EL (cell line): Measurements from ENCODE around the gene ZNF316.
A peak's percentile ranks its signal among the peaks of the same experiment; 100 is the strongest.
"Not testable (repeated sequence)": the region's sequence is repeated elsewhere in the genome, so short reads cannot be mapped to it uniquely, and the experiment has no call there.

Source experiments
- DNase-seq: peaks from one replicate; pipeline ENCODE4 v3.0.0-alpha.2; 2016

Gene ZNF316

DNA sequence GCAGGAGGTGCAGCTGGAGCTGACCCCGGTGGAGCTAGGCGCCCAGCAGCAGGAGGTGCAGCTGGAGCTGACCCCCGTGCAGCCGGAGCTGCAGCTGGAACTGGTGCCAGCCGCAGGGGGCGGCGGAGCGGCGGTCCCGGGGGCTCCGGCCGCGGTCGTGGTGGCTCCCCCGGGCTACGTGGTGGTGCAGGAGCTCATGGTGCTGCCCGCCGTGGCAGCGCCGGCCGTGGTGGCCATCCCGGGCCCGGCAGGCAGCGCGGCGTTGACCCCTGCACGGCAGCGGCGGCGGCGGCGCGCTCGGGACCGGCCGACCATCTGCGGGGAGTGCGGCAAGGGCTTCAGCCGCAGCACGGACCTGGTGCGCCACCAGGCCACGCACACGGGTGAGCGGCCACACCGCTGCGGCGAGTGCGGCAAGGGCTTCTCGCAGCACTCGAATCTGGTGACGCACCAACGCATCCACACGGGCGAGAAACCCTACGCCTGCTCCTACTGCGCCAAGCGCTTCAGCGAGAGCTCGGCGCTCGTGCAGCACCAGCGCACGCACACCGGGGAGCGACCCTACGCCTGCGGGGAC is 14.9 kb upstream of the ZNF316 start:
- no peak for DNase-seq

DNA sequence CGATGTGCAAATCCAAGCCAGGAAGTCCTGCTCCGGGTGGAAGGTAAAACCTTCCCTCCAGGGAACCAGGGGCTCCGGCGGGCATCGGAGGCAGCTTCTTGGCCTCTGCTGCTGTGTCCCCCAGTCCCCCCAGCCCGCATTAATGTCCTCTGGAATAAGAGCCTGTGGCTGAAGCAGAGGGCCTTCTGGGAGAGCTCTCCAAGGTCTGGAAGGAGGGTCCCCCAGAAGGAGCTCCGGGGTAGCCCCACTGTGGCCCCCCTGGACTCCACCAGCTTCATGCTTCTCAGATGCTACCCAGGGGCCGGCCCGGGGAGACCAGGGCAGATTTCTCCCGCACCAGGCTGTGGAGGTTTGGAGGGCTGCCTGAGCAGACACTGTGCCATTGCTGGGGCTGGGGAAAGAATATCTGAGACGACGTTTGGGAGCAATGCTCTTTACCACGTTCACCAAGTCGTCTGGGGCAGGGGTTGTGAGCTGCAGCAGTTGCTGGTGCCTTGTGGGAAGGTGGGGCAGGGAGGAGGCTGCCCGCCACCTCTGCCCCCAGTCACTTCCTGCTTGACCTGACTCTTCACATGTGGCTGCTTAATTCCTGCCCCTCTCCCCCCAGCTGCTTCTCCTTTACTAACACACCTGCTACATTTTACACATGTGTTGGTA is 13.4 kb upstream of the ZNF316 start:
- no peak for DNase-seq

DNA sequence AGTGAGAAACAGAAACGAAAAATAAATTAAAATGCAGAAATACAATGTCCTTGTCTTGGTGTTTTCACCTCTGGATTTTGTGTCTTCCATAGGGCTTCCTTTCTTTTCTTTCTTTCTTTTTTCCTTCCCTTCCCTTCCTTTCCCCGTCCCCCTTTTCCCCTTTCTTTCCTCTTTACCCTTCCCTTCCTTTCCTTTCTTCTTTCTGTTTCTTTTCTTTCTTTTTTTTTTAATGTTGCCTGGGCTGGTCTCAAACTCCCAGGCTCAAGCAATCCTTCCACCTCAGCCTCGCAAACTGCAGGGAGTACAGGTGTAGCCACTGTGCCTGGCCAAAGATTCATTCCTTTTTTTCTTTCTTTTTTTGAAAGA is 12.9 kb upstream of the ZNF316 start:
- DNase-seq: no peak

DNA sequence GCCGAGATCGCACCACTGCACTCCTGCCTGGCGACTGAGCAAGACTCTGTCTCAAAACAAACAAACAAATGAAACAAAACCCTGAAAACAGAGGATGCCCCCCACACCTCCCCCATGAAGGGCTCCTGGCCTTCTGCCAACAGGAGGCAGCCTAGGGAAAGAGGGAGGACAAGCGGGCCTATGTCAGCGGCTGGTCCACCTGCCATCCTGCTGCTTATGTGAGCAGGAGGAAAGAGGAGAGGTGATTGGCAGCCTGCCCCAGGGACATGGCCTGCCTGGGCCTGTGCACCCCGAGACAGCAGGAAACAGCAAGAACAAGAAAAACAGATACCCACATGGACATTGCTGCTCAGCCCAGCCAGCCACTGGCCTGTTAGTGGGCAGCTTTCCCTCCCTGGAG is 9.1 kb upstream of the ZNF316 start:
- no peak for DNase-seq

DNA sequence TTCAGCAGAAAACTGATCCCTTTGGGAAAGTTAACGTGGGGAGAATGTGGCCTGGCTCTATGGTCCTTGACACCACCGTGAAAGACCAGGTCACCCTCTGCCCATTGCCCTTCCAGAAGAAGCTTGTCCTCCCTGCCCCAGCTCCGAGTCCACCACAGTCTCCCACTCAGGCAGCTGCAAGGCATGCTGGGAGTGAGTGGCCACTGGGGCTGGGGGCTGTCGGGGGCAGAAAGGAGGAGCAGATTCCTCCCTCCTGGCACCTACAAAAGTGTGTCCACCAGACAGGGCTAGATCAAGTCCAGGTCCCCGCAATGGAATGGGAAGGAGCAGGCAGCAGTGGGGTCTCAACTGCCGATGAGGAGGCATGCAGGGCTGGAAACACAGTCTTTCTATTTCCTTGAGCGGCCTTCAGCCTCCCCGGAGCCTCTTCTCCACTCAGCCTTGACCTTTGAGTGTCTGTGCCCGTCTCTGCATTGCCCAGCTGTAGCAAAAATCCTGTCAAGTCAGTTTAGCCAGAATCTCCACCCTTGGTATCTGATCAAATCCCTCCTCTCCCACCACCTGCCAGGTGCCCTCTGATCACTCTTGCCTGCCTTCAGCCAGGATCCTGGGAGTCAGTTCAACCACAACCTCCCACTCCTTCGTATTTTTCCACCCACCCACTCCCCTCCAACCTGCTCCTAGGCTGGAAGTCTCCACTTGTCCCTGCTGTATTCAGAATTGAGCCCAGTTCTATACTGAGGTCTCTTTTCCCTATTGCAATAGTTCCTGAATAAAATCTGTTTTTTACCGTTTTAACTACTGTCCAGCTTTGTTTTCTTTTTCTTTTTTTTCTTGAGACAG is 6.9 kb upstream of the ZNF316 start:
- DNase-seq: no peak

DNA sequence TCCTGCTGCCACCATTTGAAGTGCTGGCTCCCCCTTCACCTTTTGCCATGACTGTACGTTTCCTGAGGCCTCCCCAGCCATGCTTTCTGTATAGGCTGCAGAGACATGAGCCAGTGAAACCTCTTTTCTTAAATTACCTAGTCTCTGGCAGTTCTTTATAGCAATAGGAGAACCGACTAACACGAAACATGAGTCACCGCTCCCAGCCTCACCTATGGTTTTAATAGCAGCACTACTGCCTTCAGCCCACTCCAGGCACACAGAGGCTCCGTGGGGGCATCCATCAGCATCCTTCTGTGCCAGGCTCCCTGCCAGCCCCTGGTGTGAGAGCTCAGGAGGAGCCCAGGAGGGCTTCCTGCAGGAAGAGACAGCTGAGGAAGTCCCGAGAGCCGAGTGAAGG is 5.5 kb upstream of the ZNF316 start:
- no peak for DNase-seq

DNA sequence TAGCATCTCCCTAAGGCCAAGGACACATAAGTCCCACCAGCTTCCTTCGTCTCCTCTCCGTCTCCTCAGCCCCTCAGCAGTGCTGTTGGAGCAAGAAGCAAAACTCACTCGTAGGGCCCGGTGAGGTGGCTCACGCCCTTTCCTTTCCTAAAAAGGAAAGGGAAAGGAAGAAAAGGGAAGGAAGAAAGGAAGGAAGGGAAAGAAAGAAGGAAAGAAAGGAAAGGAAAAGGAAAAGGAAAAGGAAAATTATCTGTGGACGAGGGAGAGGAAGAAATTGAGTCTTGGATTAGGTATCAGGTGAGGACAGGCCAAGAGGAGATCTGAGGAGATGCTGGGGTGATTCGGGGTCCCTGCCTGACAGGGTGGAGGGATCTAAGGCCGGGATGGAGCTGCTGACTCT is 3.1 kb upstream of the ZNF316 start:
- DNase-seq: no peak

DNA sequence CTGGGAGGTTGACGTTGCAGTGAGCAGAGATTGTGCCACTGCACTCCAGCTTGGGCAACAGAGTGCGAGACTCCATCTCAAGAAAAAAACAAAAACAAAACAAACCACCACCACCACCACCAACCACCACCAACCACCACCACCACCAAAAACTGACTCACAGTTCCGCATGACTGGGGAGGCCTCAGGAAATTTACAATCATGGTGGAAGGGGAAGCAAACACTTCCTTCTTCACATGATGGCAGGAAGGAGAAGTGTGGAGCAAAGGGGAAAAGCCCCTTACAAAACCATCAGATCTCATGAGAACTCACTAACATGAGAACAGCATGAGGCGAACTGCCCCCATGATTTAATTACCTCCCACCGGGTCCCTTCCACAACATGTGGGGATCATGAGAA is 2.1 kb upstream of the ZNF316 start:
- not testable (repeated sequence) for DNase-seq

DNA sequence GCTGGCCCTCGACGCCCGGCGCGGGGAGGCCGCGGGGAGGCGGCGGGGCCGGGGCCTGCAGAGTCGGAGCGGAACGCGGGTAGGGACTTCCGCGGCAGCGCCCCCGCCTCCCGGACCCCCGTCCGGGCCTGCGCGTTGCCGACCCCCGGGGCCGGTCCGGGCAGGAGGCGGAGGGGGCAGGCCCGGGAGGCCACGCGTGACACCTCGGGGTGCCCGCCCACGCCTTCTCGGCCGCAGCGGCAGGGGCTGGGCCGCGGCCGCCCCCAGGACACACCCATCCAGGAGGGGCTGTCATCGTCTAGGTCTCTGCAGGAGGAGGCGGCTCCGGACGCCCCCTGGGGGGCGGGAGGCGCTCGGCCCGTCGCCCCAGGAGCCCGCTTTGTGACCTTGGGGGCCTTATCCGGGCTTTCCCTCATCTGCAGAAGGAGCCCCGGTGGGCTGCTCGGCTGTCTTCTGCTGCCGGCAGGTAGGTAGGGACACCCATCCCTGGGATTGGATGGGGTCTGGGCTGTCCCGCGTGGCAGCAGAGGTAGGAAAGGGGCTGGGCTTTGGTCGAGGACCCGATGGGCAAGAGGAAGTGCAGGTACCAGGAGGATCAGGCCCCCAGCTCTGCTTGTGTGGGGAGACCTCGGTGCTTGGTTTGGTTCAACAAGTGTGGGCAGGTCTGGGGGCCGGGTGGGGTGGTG is 569 bp downstream of the ZNF316 start:
- peak; percentile 38 for DNase-seq

DNA sequence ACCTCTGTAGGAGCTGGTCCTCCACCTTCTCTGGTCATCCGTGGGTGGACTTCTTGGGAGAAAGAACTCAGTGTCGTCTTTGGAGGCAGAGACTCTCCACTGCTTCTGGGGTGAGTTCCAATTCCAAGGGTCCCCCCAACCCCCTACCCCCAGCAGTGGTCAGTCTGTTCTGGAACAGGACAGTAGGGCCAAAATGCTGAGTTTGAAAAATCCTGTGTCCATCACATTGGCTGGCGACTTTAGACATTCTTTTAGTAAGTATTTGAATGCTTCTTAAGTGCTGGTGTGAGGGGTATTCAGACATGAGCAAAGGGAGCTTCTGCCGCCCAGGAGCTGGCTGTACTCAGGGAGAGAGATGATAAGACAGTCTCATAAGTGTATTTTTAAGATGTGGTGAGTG is 1.9 kb downstream of the ZNF316 start:
- no peak for DNase-seq

DNA sequence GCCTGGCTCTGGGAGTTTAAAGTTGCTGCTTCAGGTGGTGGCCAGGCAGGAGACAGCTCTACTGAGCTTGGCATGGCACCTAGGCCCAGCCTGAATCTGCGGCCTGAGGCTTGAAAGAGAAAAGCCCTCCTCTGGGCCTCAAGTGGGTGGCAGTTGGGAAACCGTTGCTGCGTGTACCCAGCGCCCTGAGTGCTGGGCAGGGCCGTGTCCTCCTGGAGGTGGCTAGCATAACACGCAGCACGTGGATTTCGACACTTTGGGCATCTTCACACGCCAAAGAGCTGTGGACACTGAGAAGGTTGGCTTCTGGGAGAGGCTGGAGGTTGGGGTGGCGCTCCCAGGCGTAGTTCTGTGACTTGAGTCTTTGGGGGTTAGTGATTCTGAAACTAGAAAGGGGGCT is 2.5 kb downstream of the ZNF316 start:
- no peak for DNase-seq

DNA sequence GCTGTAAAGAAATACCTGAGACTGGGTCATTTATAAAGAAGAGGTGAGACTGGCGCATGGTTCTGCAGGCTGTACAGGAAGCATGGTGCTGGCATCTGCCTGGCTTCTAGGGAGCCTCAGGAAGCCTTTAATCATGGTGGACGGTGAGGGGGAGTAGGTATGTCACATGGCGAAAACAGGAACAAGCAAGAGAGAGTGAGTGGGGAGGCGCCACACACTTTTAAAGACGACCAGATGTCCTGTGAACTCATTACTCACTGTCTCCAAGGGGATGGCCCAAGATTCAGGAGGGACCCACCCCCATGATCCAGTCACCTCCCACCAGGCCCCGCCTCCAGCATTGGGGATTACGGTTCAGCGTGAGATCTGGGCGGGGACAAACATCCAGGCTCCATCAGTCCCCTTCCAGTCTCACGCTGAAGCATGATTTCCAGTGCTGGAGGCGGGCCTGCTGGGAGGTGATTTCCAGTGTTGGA is 3.2 kb downstream of the ZNF316 start:
- peak; percentile 36 for DNase-seq

DNA sequence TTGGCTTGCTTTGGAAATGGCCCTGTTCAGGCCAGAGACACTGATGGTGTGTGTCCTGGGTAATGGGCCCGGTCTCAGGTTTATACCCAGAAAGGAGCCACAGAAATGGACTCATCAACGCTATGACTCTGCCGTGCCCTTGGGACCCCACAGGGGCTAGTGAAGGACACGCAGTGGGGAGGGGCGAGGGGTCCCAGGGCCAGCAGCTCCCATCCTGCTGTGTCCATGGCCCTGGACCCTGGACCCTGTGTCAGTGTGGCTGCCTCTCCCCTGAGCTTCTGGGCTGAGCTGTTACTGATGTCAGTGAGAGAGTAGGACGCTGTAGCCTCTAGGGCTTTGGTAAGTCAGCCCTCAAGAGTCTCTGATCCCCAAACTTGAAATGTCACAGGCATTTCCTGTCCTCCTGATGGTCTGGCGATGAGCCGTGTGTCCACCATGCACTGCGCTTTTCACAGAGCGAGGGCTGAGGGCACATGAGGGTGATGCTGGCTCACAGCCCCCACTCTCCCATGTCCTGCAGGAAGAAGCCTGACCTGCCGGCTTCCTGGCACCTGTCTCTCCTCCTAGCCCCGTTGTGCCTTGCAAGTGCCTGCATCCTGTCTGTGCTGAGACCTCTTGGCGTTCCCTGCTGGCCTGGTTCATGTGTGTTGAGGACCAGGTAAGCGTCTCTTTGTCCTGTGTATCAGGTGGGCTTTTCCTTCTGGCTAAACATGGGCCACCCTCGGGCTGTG is 4.4 kb downstream of the ZNF316 start:
- no peak for DNase-seq

DNA sequence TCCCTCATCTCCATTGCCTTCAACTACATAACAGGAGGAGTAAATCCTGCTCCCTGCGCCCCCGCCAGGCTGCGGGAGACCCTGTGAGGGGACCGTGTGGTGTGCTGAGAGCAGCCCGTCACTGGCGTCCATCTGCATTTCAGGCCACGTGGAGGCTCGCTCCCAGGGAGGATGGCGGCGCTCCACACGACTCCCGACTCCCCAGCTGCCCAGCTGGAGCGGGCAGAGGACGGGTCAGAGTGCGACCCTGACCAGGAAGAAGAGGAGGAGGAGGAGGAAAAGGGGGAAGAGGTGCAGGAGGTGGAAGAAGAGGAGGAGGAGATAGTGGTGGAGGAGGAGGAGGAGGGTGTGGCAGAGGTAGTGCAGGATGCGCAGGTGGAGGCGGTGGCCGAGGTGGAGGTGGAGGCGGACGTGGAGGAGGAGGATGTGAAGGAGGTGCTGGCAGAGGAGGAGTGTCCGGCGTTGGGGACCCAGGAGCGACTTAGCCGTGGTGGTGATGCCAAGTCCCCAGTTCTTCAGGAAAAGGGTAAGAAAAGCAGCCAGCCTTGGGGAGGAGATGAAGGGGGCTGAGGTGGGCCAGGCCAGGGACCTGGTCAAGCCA is 5.2 kb downstream of the ZNF316 start:
- DNase-seq: no peak

DNA sequence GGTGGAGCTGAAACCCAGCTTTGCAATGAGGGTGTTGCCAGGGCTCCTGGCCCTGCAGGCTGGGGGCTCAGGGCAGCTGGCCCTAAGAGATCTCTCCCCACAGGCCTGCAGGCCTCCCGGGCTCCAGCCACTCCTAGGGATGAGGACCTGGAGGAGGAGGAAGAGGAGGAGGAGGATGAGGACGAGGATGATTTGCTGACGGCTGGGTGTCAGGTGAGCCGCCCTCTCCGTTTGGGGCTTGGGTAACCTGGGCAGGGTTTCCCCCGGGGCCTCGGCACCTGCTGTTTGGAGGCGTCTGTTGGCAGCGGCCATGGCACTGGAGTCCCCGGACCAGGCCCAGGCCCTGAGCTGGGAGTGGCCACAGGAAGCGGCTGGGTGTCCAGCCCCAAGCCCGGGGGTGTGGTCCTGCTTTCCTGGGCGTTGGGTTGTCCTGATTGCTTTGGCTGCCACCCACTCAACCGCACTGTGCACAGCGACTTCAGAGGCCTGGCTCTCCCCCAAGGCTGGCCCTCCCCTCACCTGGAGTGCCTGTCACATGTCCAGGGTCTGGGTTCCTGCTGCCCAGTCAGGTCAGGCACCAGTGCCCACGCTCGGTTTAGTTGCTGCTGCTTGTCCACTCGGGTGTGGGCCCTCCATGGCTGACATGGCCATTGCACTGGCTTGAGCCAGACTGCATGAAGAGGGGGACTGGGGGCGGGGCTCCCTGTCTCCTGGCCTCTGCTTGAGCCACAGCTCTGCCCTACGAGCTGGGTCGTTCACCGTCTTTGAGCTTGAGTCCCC is 5.9 kb downstream of the ZNF316 start:
- DNase-seq: no peak

DNA sequence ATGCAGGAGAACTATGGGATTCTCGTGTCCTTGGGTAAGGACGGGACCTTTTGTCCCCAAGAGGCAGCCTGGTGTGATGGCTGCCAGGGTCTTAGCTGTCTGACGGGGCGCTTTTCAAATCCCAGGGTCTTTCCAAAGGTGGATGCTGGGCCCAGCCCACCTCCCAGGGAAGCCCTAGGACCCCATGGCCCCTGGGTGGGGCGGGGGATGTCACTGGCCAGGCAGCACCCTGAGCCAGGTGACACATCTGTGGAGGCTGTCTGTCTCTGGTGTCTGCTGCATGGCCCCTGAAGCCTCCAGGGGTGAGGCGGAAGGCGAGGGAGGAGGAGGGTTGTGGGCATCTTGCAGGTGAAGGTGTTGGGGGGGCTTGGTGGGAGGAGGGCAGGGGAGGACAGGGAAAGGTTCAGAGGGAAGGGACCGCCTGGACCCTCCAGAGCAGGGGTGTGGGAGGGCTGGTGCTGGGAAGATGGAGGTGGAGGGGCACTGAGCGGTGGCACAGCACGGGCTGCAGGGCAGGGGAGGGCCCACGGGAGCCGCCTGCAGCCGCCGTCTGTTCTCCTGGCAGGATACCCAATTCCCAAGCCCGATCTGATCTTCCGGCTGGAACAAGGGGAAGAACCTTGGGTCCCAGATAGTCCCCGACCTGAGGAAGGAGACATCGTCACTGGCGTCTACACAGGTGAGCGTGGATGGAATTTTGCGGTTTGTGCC is 7.0 kb downstream of the ZNF316 start:
- no peak for DNase-seq

DNA sequence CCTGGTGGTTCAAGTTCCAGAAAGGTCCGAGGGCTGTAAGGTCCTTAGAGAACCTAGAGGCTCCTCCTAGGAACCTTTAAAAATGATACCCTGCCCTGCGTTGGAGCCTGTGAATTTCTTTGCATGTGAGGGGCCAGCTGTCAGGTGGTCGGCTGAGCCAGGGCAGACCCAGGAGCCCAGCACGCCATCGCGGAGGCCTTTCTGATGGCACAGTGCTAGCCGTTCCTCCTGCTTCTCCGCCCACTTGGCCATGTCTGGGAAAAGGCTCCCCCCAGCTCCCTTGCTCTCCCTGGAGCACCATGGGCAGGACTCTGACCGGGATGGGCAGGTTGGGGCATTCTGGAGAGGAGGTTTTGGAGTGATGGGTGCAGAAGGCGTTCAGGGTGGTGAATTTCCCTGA is 7.6 kb downstream of the ZNF316 start:
- no peak for DNase-seq

DNA sequence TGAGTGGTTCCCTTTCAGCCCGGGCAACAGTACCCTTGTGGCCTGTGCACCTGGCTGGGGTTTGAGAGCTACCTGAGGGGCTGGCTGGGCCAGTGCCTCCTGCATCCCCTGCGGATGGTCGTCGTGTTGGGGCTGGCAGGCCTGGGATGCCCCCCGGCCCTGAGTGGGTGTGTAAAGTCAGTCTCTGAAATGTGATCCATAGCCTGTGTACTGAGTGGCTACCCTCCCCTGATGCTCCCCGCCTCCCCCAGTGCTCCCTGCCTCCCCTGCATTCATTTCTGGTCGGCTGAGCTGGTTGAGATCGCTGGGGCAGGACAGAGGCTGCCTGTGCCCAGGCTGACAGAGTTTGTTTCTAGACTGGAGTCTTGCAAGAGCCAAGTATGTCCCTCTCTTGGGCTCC is 9.3 kb downstream of the ZNF316 start:
- DNase-seq: no peak

DNA sequence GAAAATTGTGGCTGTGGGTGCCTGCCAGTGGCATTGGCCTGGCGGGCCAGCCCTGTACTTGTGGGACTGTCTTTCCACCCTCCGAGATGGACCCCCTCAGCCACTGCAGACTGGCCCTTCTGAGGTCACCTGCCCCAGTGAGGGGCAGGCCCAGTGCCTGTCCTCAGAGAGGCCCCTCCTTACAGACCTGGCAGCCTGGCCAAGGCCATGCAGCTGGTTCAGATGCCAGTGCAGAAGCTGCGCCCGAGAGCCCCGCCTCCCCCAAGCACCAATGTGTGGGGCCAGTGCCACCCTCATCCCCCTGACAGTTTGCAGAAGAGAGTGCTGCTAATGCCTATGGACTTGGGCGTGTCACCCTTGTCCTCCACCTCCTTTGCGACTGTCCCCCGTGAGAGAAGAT is 10.0 kb downstream of the ZNF316 start:
- no peak for DNase-seq

DNA sequence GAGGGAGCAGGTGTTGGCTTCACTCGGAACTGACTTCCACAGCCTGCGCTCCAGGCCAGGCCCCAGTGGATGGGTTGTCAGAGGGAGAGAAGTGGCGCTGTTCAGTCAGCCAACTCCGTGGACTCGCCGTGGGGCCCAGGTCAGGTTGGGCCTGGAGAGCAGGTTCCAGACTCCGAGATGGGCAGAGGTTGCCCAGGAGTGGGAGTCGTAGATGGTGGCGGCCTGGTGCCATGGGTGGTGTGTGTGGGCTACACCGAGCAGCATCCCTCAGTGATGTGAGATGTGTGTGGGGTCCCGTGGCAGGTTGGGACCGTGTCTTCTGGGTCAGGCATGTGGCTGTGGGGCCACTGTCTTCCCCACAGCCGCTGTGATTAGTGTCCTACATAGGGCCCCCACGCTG is 10.4 kb downstream of the ZNF316 start:
- no peak for DNase-seq
